Activated CD4-positive, alpha-beta memory T cell treated with anti-CD3 and anti-CD28 coated beads, Interleukin-2, amount 10 ng/mL, durations not matched to agents 7 days and 5 days (primary cell): ENCODE results near the gene LAMA4. TPM values are rescaled to one million over a fixed set of nuclear protein-coding genes. Genes with fewer than 3 reads are reported as not detected.
"Not testable (repeated sequence)": the region's sequence is repeated elsewhere in the genome, so short reads cannot be mapped to it uniquely, and the experiment has no call there.

ENCODE experiments used
- CTCF ChIA-PET: fragments of 350-600 bp; sonication (Branson Sonifier 250); formaldehyde crosslinking; loops from one replicate; lab custom pipeline; 2021; ENCODE audit warnings: antibody characterized with exemption, inconsistent platforms; lab: Charles Lee
- POLR2A ChIA-PET: fragments of 350-600 bp; sonication (Branson Sonifier 250); formaldehyde crosslinking; loops from one replicate; lab custom pipeline; 2021; ENCODE audit warnings: antibody characterized with exemption; lab: Charles Lee
- DNase-seq: peaks from one replicate; pipeline ENCODE4 v3.0.0-alpha.2; 2020
- H3K27ac Mint-ChIP-seq: one replicate; pipeline ENCODE4 v1.8.0; 2021; ENCODE audit warnings: mild to moderate bottlenecking, mixed read lengths
- H3K27me3 Mint-ChIP-seq: one replicate; pipeline ENCODE4 v1.8.0; 2021; ENCODE audit warnings: mixed read lengths
- H3K36me3 Mint-ChIP-seq: one replicate; pipeline ENCODE4 v1.8.0; 2021; ENCODE audit warnings: low read depth, mixed read lengths
- H3K4me1 Mint-ChIP-seq: one replicate; pipeline ENCODE4 v1.8.0; 2021; ENCODE audit warnings: mixed read lengths
- H3K4me3 Mint-ChIP-seq: one replicate; pipeline ENCODE4 v1.8.0; 2021; ENCODE audit warnings: mild to moderate bottlenecking, mixed read lengths
- H3K9me3 Mint-ChIP-seq: one replicate; pipeline ENCODE4 v1.8.0; 2021; ENCODE audit warnings: mixed read lengths
- total RNA-seq, 2 experiments: library from RNA; stranded (reverse); gene quantifications; one replicate each; pipeline ENCODE4 v1.2.3, GENCODE V29; 2021

LAMA4 gene
- total RNA-seq, 2 experiments from 2014 or later = not detected

GRCh38 chr6:112209131-112209530, 45.2 kb downstream of the LAMA4 start:
- H3K4me1 Mint-ChIP-seq = no peaks in the 10 kb centered on the region
- H3K36me3 Mint-ChIP-seq = no peaks in the 10 kb centered on the region
- no peak for DNase-seq
- CTCF ChIA-PET = no interaction called here
- POLR2A ChIA-PET = no interaction called here
- H3K9me3 Mint-ChIP-seq = no peaks in the 10 kb centered on the region
- peaks cover 36% of the 10 kb centered on the region for H3K27me3 Mint-ChIP-seq
- no peak overlapping the region for H3K4me3 Mint-ChIP-seq
- H3K27ac Mint-ChIP-seq = no peak overlapping the region

DNA sequence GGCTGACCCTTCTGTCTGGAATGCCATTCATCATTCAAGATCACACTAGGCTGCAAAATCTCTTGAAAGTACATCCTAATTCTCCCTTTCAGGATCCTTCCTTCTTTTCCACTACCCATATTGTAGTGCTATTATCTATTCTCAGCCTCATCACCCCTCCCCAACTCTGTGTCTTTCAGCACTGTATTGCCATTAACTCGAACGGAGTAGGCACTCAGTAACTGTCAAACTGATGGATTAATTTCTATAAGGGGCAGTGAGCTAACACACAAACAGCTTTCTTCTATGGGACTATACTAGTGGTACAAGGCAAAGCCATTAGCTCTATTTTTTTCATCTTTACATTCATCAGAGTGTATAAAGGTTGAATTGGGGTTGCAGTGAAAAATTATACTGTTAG, 46.6 kb downstream of the LAMA4 start:
- peaks cover 43% of the 10 kb centered on the region for H3K27me3 Mint-ChIP-seq
- H3K4me3 Mint-ChIP-seq = no peak overlapping the region
- H3K36me3 Mint-ChIP-seq = no peaks in the 10 kb centered on the region
- no peaks in the 10 kb centered on the region for H3K9me3 Mint-ChIP-seq
- DNase-seq = no peak
- H3K27ac Mint-ChIP-seq = no peak overlapping the region
- POLR2A ChIA-PET = no interaction called here
- no peaks in the 10 kb centered on the region for H3K4me1 Mint-ChIP-seq
- CTCF ChIA-PET = no interaction called here

GRCh38 chr6:112207131-112207530, 47.2 kb downstream of the LAMA4 start:
- Mint-ChIP-seq H3K36me3 (no peaks in the 10 kb centered on the region), H3K27ac (no peak overlapping the region), H3K27me3 (peaks cover 45% of the 10 kb centered on the region), H3K9me3 (no peaks in the 10 kb centered on the region), H3K4me1 (no peaks in the 10 kb centered on the region), H3K4me3 (no peak overlapping the region)
- CTCF ChIA-PET = no interaction called here
- POLR2A ChIA-PET = no interaction called here
- no peak for DNase-seq

- Mint-ChIP-seq H3K4me1 (no peaks in the 10 kb centered on the region), H3K9me3 (no peaks in the 10 kb centered on the region), H3K27me3 (peaks cover 40% of the 10 kb centered on the region), H3K27ac (no peak overlapping the region), H3K36me3 (no peaks in the 10 kb centered on the region), H3K4me3 (no peak overlapping the region)
- no peak for DNase-seq
- ChIA-PET CTCF (no interaction called here), POLR2A (no interaction called here)
Observed at GRCh38 chr6:112206110-112206458, 48.3 kb downstream of the LAMA4 start.

- no peaks in the 10 kb centered on the region for H3K36me3 Mint-ChIP-seq
- ChIA-PET POLR2A (no interaction called here), CTCF (no interaction called here)
- peaks cover 36% of the 10 kb centered on the region for H3K27me3 Mint-ChIP-seq
- H3K4me3 Mint-ChIP-seq = no peak overlapping the region
- H3K27ac Mint-ChIP-seq = no peak overlapping the region
- no peaks in the 10 kb centered on the region for H3K9me3 Mint-ChIP-seq
- no peaks in the 10 kb centered on the region for H3K4me1 Mint-ChIP-seq
- DNase-seq = no peak
Observed at GRCh38 chr6:112205427-112206109, 48.8 kb downstream of the LAMA4 start.

DNA sequence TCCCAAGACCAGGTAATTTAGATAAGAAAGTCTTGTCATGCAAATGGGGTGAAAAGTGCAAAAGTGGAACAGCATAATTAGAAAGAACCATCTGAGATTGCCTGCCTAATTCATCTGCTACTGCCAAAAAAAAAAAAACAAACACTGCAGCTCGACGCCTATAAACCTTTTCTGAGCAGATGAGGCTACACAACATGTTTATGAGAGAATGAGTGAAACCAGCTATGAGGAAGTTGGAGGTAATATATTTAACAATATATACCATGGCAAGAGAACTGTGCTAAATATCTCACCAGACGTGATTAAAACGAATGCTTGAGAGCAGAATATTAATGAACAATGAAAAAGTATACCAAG, 50.0 kb downstream of the LAMA4 start:
- POLR2A ChIA-PET = no interaction called here

DNA sequence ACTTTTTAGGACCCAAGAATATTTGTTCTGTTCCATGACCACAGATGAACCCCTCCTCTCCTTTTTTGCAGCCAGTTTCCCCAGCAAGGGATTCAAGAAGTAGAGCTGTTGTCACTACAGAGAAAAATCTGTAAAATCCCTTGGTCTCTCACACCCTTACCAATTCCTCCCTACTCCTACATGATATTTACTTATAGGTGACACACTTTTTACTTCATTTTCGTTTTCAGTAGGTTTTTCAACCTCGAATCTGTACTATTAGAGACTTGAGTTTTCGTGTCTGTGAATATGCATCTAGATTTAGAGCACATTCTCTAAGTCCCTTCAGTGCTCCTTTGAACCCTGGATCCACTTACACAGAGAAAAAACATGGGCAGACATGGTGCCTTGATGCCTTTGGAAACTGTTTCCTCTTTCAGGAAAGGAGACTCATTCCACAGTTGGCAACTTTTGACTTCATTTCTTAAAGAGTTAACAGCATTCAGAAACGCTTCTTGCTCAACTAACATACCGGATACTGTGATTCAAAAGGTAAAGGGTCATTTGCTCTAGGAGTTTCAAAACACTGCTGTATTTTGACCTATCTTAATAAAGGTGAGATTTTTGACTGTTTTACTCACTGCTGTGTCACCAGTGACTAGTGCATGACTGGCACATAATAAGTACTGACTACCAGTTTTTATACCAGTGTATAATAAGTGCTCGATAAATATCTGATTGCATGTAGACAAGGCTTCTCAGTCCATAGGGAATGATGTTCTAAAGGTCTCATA, 50.6 kb downstream of the LAMA4 start:
- Mint-ChIP-seq H3K9me3 (no peaks in the 10 kb centered on the region), H3K27me3 (peaks cover 34% of the 10 kb centered on the region), H3K4me3 (no peak overlapping the region), H3K36me3 (no peaks in the 10 kb centered on the region), H3K27ac (no peak overlapping the region), H3K4me1 (no peaks in the 10 kb centered on the region)
- ChIA-PET CTCF (no interaction called here), POLR2A (no interaction called here)
- no peak for DNase-seq

More for the DNA sequence above, 50.0 kb downstream of the LAMA4 start:
- Mint-ChIP-seq H3K4me1 (no peaks in the 10 kb centered on the region), H3K36me3 (no peaks in the 10 kb centered on the region), H3K27me3 (peaks cover 33% of the 10 kb centered on the region), H3K4me3 (no peak overlapping the region), H3K9me3 (no peaks in the 10 kb centered on the region), H3K27ac (no peak overlapping the region)
- CTCF ChIA-PET = interaction anchor here (0.6 kb wide), 1 partner anchor 41 kb away, joined by 3 read pairs; no protein-coding TSS in a partner anchor
- no peak for DNase-seq

GRCh38 chr6:112202639-112203341, 51.6 kb downstream of the LAMA4 start:
- Mint-ChIP-seq H3K27me3 (peaks cover 41% of the 10 kb centered on the region), H3K4me1 (no peaks in the 10 kb centered on the region), H3K27ac (no peak overlapping the region), H3K36me3 (no peaks in the 10 kb centered on the region), H3K4me3 (no peak overlapping the region), H3K9me3 (no peaks in the 10 kb centered on the region)
- no peak for DNase-seq
- ChIA-PET POLR2A (no interaction called here), CTCF (no interaction called here)

DNA sequence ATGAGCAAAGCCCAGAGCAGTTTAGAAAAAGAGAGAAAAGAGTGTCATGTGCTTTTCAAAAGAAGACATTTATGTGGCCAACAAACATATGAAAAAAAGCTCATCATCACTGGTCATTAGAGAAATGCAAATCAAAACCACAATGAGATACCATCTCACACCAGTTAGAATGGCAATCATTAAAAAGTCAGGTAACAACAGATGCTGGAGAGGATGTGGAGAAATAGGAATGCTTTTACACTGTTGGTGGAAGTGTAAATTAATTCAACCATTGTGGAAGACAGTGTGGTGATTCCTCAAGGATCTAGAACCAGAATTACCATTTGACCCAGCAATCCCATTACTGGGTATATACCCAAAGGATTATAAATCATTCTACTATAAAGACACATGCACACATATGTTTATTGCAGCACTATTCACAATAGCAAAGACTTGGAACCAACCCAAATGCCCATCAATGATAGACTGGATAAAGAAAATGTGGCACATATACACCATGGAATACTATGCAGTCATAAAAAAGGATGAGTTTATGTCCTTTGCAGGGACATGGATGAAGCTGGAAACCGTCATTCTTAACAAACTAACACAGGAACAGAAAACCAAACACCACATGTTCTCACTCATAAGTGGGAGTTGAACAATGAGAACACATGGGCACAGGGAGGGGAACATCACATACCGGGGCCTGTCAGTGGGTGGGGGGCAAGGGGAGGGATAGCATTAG, 54.0 kb downstream of the LAMA4 start:
- DNase-seq, CTCF ChIA-PET, H3K27ac Mint-ChIP-seq: not testable (repeated sequence)

DNA sequence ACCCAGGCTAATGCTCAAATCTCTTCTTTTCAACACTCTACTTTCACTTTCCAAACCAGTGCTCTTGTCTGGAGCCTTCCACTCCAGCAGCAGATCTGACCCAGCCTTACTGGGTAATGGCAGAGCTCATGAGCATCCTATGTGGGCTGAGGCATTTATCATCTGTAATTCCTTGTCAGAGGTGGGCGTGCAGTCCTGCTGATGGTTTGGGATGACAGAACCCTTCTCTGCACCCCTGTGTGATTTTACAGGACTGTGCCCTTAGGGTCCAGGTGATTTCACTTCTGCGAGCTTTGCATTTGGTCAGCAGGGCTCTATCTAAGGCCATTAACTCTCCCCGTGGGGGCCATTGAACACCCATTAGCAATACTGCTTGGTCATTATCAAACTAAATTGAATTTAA, 55.4 kb downstream of the LAMA4 start:
- POLR2A ChIA-PET = no interaction called here
- Mint-ChIP-seq H3K36me3 (no peaks in the 10 kb centered on the region), H3K4me3 (no peak overlapping the region), H3K4me1 (no peaks in the 10 kb centered on the region), H3K27me3 (peaks cover 37% of the 10 kb centered on the region), H3K9me3 (no peaks in the 10 kb centered on the region), H3K27ac (no peak overlapping the region)
- CTCF ChIA-PET = no interaction called here
- DNase-seq = no peak

More for the DNA sequence above, 54.0 kb downstream of the LAMA4 start:
- H3K27me3 Mint-ChIP-seq = peaks cover 43% of the 10 kb centered on the region
- H3K9me3 Mint-ChIP-seq, H3K4me3 Mint-ChIP-seq, H3K36me3 Mint-ChIP-seq, POLR2A ChIA-PET, H3K4me1 Mint-ChIP-seq: not testable (repeated sequence)

DNA sequence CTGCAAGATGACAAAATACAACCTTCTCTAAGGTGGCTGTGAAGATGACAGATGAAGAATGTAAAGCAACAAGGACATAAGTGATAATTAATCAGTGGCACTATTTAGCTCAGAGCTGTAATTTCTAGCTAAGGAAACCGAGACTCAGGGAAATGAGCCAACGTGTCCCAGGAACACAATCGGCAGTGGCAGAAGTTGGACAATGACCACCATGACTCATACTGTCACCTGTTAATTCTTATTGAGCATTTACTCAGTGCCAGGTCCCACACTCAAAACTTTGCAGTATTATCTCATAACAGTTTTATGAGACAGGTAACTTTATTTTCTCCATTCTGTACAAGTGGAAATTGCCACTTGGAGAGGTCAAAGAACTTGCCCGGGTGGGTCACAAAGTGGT, 55.8 kb downstream of the LAMA4 start:
- H3K27me3 Mint-ChIP-seq = peaks cover 36% of the 10 kb centered on the region
- ChIA-PET CTCF (no interaction called here), POLR2A (no interaction called here)
- H3K36me3 Mint-ChIP-seq = no peaks in the 10 kb centered on the region
- no peak overlapping the region for H3K27ac Mint-ChIP-seq
- no peak for DNase-seq
- no peak overlapping the region for H3K4me3 Mint-ChIP-seq
- H3K9me3 Mint-ChIP-seq = no peaks in the 10 kb centered on the region
- no peaks in the 10 kb centered on the region for H3K4me1 Mint-ChIP-seq

- Mint-ChIP-seq H3K9me3 (no peaks in the 10 kb centered on the region), H3K4me3 (no peak overlapping the region), H3K4me1 (no peaks in the 10 kb centered on the region), H3K27ac (no peak overlapping the region), H3K27me3 (peaks cover 34% of the 10 kb centered on the region), H3K36me3 (no peaks in the 10 kb centered on the region)
- ChIA-PET POLR2A (no interaction called here), CTCF (interaction anchor here (0.8 kb wide), 1 partner anchor 17 kb away, joined by 3 read pairs; no protein-coding TSS in a partner anchor)
- no peak for DNase-seq
Observed at GRCh38 chr6:112197636-112198035, 56.7 kb downstream of the LAMA4 start.

DNA sequence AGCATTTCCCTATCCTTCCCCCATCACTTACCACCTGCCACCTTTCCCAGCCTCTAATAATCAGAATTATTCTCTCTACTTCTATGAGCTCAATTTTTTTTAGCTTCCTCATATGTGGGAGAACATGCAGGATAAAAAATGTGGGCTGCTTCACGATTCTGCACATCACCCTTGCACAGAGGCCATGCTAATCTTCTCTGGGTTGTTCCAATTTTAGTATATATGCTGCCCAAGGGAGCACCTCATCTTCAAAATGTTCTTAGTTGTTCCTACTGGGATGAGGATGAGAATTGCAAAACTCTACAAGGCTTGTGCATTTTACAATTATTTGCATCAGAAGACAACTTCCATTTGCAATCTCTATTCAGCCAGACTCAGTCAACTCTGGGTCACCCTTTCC, 58.1 kb downstream of the LAMA4 start:
- no peaks in the 10 kb centered on the region for H3K4me1 Mint-ChIP-seq
- no peak for DNase-seq
- no peak overlapping the region for H3K4me3 Mint-ChIP-seq
- POLR2A ChIA-PET = no interaction called here
- H3K9me3 Mint-ChIP-seq = no peaks in the 10 kb centered on the region
- no peak overlapping the region for H3K27ac Mint-ChIP-seq
- peaks cover 38% of the 10 kb centered on the region for H3K27me3 Mint-ChIP-seq
- H3K36me3 Mint-ChIP-seq = no peaks in the 10 kb centered on the region
- CTCF ChIA-PET = no interaction called here
